Aorta (tissue), 5 donors: ENCODE measurements around the gene PIK3CA. TPM values are rescaled to one million over a fixed set of nuclear protein-coding genes. Genes with fewer than 3 reads are reported as not detected.
"Not testable (repeated sequence)": the region's sequence is repeated elsewhere in the genome, so short reads cannot be mapped to it uniquely, and the experiment has no call there.

Experiments
- ATAC-seq: fragments of 200-7000 bp; cut with Tn5 transposase; one replicate; pipeline ENCODE4 v1.9.1; 2022; ENCODE audit warnings: moderate library complexity; ENCODE audit not compliant: low FRiP score
- DNase-seq, 2 donors: peaks; one replicate each; pipeline ENCODE4 v3.0.0-alpha.2; 2020
- H3K27ac ChIP-seq, 2 donors: one replicate each; pipeline ENCODE4 v1.5.1; 2013; ENCODE audit warnings: low read length in 2 of 2, mild to moderate bottlenecking in 2 of 2, moderate library complexity in 2 of 2, control low read depth in 1 of 2, inconsistent platforms in 1 of 2, low read depth in 1 of 2
- H3K27me3 ChIP-seq, 2 donors: one replicate each; pipeline ENCODE4 v1.6.1; 2013; ENCODE audit warnings: control low read depth in 1 of 2, low read length in 1 of 2, mild to moderate bottlenecking in 1 of 2, moderate library complexity in 1 of 2; ENCODE audit not compliant: insufficient read depth in 2 of 2, control insufficient read depth in 1 of 2
- H3K36me3 ChIP-seq, 2 donors: one replicate each; pipeline ENCODE4 v1.6.1; 2013; ENCODE audit warnings: control low read depth in 1 of 2, low read length in 1 of 2, mild to moderate bottlenecking in 1 of 2; ENCODE audit not compliant: insufficient read depth in 2 of 2, control insufficient read depth in 1 of 2
- H3K4me1 ChIP-seq, 2 donors: one replicate each; pipeline ENCODE4 v1.6.1; 2013; ENCODE audit warnings: low read length in 2 of 2, control low read depth in 1 of 2, mild to moderate bottlenecking in 1 of 2, moderate library complexity in 1 of 2; ENCODE audit not compliant: insufficient read depth in 2 of 2, control insufficient read depth in 1 of 2
- H3K4me3 ChIP-seq, 2 donors: one replicate each; pipeline ENCODE4 v1.5.1; 2013; ENCODE audit warnings: low read length in 2 of 2, control low read depth in 1 of 2, mild to moderate bottlenecking in 1 of 2
- H3K9me3 ChIP-seq: one replicate; pipeline ENCODE4 v1.6.1; 2013; ENCODE audit warnings: mild to moderate bottlenecking, low read length; ENCODE audit not compliant: control insufficient read depth
- WGBS, 2 donors: extraction: QIAGEN DNeasy Blood & Tissue Kit; methylation state at CpG; one replicate each; pipeline ENCODE4 v1.1.7; 2013; 5-methylcytosine and 5-hydroxymethylcytosine counted together
- intact Hi-C, 2 donors: fragments of 100-400 bp; cut with DNase I; formaldehyde crosslinking; loops; one replicate each; pipeline versions ENCODE4 v1.14.2 to v1.15.0; 2022
- polyA plus RNA-seq, 2 donors: library from polyadenylated mRNA; stranded (reverse); fragments of 200-250 nt; gene quantifications; one replicate each; pipeline ENCODE4 v1.2.3, GENCODE V29; 2013
- total RNA-seq, 2 donors: library from RNA; stranded (reverse); fragmentation: NEBNext Ultra II Directional; extraction: Animal tissue kit (Norgen Biotek cat#: 25700); gene quantifications; one replicate each; pipeline ENCODE4 v1.2.1, GENCODE V29; 2021
- donor health status: healthy with polysubstance abuse.
- donor health status: Bipolar disorder and iron deficiency.
- donor health status: DM: no; HTN: no; CAD: no.
- donor health status: DM: no; HTN: no; CAD: no.
- donor health status: DM: yes; HTN: yes; CAD: no.

The PIK3CA gene
- total and polyA plus RNA-seq, 4 donors: 7.6 to 39.1 (median 25.7) TPM

- Histone ChIP-seq H3K4me1 (no peaks in the 10 kb centered on the region), H3K27me3 (no peaks in the 10 kb centered on the region), H3K4me3 (no peak overlapping the region), H3K27ac (no peak overlapping the region), H3K9me3 (no peaks in the 10 kb centered on the region), H3K36me3 (no peaks in the 10 kb centered on the region)
- no peak for DNase-seq
- intact Hi-C loops: no loop called here
- WGBS, 2 donors: 78 to 88% methylated on average over 4 of the region's 4 CpGs
- ATAC-seq: no peak
Measured at GRCh38 chr3:179265875-179266274, 117.7 kb downstream of the PIK3CA start.

- H3K36me3 ChIP-seq: no peaks in the 10 kb centered on the region
- no peak for DNase-seq
- no peaks in the 10 kb centered on the region for H3K27me3 ChIP-seq
- no peak overlapping the region for H3K27ac ChIP-seq
- intact Hi-C loops: no loop called here
- 77 to 81% methylated on average over 21 of the region's 21 CpGs for WGBS, 2 donors
- no peak for ATAC-seq
- no peaks in the 10 kb centered on the region for H3K9me3 ChIP-seq
- no peak overlapping the region for H3K4me3 ChIP-seq
- H3K4me1 ChIP-seq: no peaks in the 10 kb centered on the region
Measured at GRCh38 chr3:179266701-179267211, 118.6 kb downstream of the PIK3CA start.

GRCh38 chr3:179268400-179269051 is 120.4 kb downstream of the PIK3CA start:
- 44 to 59% methylated on average over 4 of the region's 4 CpGs for WGBS, 2 donors
- Histone ChIP-seq H3K27me3 (no peaks in the 10 kb centered on the region), H3K4me3 (no peak overlapping the region), H3K27ac (no peak overlapping the region), H3K9me3 (no peaks in the 10 kb centered on the region), H3K36me3 (no peaks in the 10 kb centered on the region), H3K4me1 (no peaks in the 10 kb centered on the region)
- no peak for ATAC-seq
- intact Hi-C loops: no loop called here
- DNase-seq: no peak

- Histone ChIP-seq H3K9me3 (no peaks in the 10 kb centered on the region), H3K27me3 (no peaks in the 10 kb centered on the region)
Measured at GRCh38 chr3:179269152-179269707, 121.1 kb downstream of the PIK3CA start.

GRCh38 chr3:179272385-179272784 is 124.2 kb downstream of the PIK3CA start:
- no peaks in the 10 kb centered on the region for H3K4me1 ChIP-seq
- no peak for ATAC-seq
- DNase-seq: no peak
- intact Hi-C loops: no loop called here
- H3K9me3 ChIP-seq: no peaks in the 10 kb centered on the region
- WGBS, 2 donors: 83 to 84% methylated on average over 3 of the region's 3 CpGs
- H3K36me3 ChIP-seq: no peaks in the 10 kb centered on the region
- H3K27ac ChIP-seq: no peak overlapping the region
- H3K4me3 ChIP-seq: no peak overlapping the region
- no peaks in the 10 kb centered on the region for H3K27me3 ChIP-seq

More at GRCh38 chr3:179269152-179269707, 121.1 kb downstream of the PIK3CA start:
- Histone ChIP-seq H3K27ac (no peak overlapping the region), H3K36me3 (no peaks in the 10 kb centered on the region), H3K4me1 (no peaks in the 10 kb centered on the region), H3K4me3 (no peak overlapping the region)
- intact Hi-C loops: no loop called here
- DNase-seq: no peak
- WGBS, 2 donors: 84 to 86% methylated on average over 4 of the region's 4 CpGs
- ATAC-seq: no peak

- intact Hi-C loops, ATAC-seq: not testable (repeated sequence)
- WGBS, 2 donors: 95% methylated on average over 2 of the region's 2 CpGs
Measured at GRCh38 chr3:179274434-179274833, 126.3 kb downstream of the PIK3CA start.

GRCh38 chr3:179276001-179276400 is 127.8 kb downstream of the PIK3CA start:
- no peaks in the 10 kb centered on the region for H3K27me3 ChIP-seq
- no peak overlapping the region for H3K27ac ChIP-seq
- H3K36me3 ChIP-seq: no peaks in the 10 kb centered on the region
- intact Hi-C loops: no loop called here
- no peaks in the 10 kb centered on the region for H3K9me3 ChIP-seq
- no peak overlapping the region for H3K4me3 ChIP-seq
- 60 to 66% methylated on average over 3 of the region's 3 CpGs for WGBS, 2 donors
- ATAC-seq: no peak
- no peaks in the 10 kb centered on the region for H3K4me1 ChIP-seq
- no peak for DNase-seq

More at GRCh38 chr3:179274434-179274833, 126.3 kb downstream of the PIK3CA start:
- not testable (repeated sequence) for H3K4me1 ChIP-seq, H3K9me3 ChIP-seq, DNase-seq, H3K4me3 ChIP-seq, H3K36me3 ChIP-seq, H3K27ac ChIP-seq, H3K27me3 ChIP-seq

GRCh38 chr3:179276743-179277142 is 128.6 kb downstream of the PIK3CA start:
- Histone ChIP-seq H3K27me3 (no peaks in the 10 kb centered on the region), H3K36me3 (no peaks in the 10 kb centered on the region), H3K4me3 (no peak overlapping the region), H3K4me1 (no peaks in the 10 kb centered on the region), H3K9me3 (no peaks in the 10 kb centered on the region), H3K27ac (no peak overlapping the region)
- 86 to 91% methylated on average over 3 of the region's 3 CpGs for WGBS, 2 donors
- intact Hi-C loops: no loop called here
- DNase-seq (no peak), ATAC-seq (no peak)

GRCh38 chr3:179278151-179278550 is 130.0 kb downstream of the PIK3CA start:
- Histone ChIP-seq H3K4me3 (no peak overlapping the region), H3K9me3 (no peaks in the 10 kb centered on the region), H3K27ac (no peak overlapping the region), H3K27me3 (no peaks in the 10 kb centered on the region), H3K4me1 (no peaks in the 10 kb centered on the region), H3K36me3 (no peaks in the 10 kb centered on the region)
- intact Hi-C loops: no loop called here
- ATAC-seq (no peak), DNase-seq (no peak)
- WGBS, 2 donors: 98 to 100% methylated on average over 1 of the region's 1 CpG
